Lung microvascular endothelial cell (primary cell): Measurements from ENCODE around the gene LYPD5. TPM values are rescaled to one million over a fixed set of nuclear protein-coding genes. Genes with fewer than 3 reads are reported as not detected.
"Not testable (repeated sequence)": the region's sequence is repeated elsewhere in the genome, so short reads cannot be mapped to it uniquely, and the experiment has no call there.

Experiments
- DNase-seq, 2 donors: peaks; one replicate each; pipeline versions ENCODE4 v3.0.0 to v3.0.0-alpha.2; 2010; ENCODE audit warnings: low read depth in 2 of 2
- total RNA-seq: library from RNA; depleted of rRNA; stranded (reverse); fragments of >200 nt; gene quantifications from 2 replicates; pipeline ENCODE4 v1.2.1, GENCODE V29; 2014

Gene LYPD5
- total RNA-seq, result 0.22 and 0.40 TPM in 2 replicates

DNA sequence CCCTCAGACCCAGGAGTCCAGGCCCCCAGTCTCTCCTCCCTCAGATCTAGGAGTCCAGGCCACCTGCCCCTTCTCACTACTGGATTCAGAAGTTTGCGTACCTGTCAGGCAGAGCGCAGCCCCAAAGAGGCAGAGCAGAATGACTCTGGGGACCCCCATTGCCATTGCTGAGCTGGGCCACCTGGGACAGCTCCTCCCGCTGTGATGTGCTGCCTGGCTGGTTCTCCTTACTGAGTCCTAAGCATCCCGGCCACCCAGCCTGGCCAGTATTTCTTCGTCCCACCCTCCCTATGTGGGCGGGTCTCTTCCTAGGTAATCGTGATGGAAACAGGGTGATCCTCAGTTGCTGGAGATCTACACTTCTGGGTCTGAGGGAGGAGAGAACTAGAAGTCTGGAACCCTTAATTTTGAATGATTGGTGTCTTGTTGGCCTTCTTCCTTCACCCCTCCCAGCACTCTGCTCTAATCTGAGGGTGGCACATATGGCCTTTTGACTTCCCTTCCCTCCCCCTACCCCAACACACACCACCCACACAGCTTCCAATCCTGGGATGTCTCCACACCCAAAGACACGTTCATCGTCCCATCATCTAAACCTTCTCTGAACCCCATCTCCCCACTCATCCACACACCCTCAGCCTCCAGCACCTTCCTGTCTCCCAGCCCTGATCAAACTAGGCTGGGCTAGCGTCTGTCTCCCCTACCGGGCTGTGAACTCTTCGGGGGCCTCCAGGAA is at the start of gene LYPD5:
TSS of gene LYPD5 (minus strand) at position 232 of the 736 bp plus-strand sequence. CDS start at position 165, 67 bp downstream.
- DNase-seq, result no peak

DNA sequence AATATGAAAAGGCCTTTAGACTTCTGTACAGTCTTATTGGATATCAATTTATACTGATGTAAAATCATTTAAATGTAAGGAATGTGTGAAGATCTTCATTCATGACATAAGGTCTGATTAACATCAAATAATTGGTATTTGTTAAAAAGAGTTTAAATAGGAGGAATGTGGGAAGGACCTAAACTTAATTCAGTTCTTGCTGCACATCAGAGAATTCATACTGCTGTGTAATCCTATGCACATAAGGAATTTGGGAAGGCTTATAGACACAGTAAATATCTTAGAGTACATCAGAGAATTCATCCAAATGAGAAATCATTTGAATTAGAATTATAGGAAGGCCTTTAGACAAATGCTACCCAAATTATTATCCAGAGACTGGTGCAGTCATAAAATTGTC is 46.6 kb upstream of the LYPD5 start:
- DNase-seq, result no peak

- DNase-seq, result no peak
Measured at GRCh38 chr19:43847884-43848283, 45.6 kb upstream of the LYPD5 start.

- no peak for DNase-seq
Measured at GRCh38 chr19:43847246-43847645, 45.0 kb upstream of the LYPD5 start.

GRCh38 chr19:43842007-43842406 is 39.8 kb upstream of the LYPD5 start:
- no peak for DNase-seq

DNA sequence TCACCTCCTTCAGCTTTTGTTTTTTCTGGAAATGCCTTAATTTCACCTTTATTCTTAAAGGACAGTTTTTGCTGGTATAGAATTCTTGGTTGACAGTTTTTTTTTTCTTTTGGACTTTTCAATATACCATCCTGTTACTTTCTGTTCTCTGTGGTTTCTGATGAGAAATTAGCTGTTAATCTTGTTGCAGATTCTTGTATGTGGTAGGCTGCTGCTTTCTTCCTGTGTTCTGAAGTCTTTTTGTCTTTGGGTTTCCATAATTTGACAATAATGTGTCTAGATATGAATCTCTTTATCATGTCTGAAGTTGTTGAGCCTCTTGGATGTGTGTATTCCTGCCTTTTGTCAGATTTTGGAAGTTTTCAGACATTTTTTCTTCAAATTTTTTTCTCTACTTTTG is 36.9 kb upstream of the LYPD5 start:
- DNase-seq, result no peak

- peak; percentile 82 to 86 for DNase-seq
Measured at GRCh38 chr19:43826787-43827754, 24.8 kb upstream of the LYPD5 start, which contains the start of gene ZNF283. ZNF283 (plus strand) TSS chr19:43827321; CDS start chr19:43833505, 6,184 bp downstream.

- not testable (repeated sequence) for DNase-seq
Measured at GRCh38 chr19:43824572-43824971, 22.3 kb upstream of the LYPD5 start.

- DNase-seq, result not testable (repeated sequence)
Measured at GRCh38 chr19:43823856-43824255, 21.6 kb upstream of the LYPD5 start.

- DNase-seq, result no peak
Measured at GRCh38 chr19:43820884-43821215, 18.6 kb upstream of the LYPD5 start.

DNA sequence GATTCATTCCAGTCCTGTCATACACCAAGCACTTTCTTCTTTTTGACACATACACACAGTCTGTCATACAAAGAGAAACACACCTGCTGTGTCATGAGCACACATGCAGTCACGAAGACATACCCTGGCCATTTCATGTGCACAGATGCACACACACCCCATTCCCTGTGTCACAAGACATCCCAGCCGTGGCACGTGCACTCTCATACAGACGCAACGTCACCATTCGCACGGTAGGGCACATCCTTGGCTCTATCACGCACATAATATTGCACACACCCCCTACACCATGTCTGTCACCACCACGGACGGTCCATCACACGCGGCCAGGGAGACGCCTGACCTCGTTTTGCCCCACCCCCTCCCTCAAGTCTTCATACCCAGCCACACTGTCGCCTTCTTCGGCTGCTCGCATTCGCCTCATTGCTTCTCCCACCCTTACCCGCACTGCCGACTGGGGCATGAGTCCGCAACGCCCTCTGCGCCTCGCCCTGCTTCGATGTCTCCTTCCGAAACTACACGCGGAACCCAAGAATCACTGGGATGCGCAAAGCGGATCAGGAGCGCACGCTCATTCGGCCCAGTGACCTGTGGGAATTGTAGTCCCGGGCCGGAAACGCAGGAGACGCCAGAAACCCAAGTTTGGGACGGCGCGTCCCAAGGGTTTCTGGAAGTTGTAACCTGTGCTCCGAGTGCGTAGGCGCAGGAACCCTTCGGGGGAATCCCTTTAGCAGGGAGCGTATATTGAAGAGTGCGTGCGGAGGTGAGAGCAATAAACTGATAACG is 18.0 kb upstream of the LYPD5 start:
- peak; percentile 43 to 44 for DNase-seq

DNA sequence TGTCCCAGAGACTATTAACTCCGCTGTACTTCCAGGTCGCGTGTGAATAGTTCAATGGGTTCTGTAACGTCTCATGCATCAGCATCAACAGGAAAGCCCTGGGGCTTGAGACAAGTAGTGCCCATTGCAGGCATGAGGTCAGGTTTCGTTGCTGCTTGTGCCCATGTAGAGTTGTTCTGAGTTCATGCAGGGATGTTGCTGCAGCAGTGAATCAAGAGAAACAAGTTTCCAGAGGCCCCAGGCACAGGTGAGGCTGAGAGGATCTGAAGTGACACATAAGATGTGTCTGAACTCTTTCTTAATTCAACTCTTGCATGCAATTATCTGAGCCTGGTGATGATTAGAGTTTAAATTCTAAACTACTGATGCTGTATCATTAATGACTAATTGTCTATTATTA is 16.3 kb upstream of the LYPD5 start:
- no peak for DNase-seq

DNA sequence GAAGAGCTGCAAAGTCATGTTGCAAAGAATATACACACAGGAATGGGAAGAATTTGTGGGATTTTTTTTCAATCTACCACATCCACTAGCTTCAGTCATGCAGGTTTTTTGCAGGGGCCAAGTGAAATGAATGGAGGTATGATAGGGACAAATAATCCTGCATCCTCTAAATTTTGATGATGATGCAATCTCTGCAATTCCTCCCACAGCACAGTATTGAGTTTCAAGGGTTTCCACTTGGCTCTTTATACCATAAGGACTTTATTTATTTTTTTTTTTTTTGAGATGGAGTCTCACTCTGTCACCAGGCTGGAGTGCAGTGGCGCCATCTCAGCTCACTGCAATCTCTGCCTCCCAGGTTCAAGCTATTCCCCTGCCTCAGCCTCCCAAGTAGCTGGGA is 15.2 kb upstream of the LYPD5 start:
- not testable (repeated sequence) for DNase-seq

DNA sequence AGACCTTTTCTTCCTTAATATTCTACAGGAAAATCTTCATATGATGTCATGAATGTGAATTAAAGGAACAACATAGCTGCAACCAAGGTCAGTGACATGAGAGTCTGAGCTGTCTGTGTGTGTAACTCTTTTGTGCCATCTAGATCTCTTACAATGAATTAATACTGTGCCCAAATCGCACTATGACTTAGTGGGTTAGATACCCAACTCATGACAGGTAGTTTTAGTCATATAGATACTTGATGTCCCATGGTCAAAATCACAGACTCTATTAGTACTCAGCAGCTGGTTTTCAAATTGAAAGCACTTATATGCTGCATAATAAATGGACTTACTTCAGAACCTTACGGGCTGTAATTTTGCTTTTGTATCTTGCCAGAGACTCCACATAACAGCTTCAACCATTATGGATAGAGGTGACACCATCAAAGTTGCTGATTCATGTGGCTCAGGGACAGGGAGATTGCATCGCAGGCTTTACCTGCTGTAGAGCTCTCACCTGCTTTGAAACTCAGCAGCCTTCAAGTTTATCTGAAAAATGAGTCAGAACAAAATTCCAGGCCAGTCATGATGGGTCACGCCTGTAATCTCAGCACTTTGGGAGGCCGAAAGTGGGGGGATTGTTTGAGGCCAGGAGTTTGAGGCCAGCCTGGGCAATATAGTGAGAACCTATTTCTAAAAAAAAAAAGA is 12.6 kb upstream of the LYPD5 start:
- DNase-seq, result no peak

- peak; percentile 20 to 24 for DNase-seq
Measured at GRCh38 chr19:43812688-43813087, 10.4 kb upstream of the LYPD5 start.

DNA sequence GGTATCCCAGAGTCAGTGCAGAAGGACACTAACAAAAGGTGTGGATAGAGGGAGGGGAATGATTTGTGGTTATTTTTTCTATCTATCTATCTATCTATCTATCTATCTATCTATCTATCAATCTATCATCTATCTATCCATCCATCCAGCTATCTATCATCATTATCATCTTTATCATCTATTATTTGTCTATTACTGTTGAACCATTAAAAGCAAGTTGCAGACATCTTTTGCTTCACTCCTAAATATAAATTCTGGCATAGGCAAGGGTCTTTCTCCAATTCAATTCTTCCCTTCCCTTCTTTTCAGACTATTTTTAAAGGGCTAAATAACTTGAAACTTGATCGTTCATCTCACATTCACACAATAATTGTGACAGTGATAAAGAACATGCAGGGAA is 10.0 kb upstream of the LYPD5 start:
- DNase-seq, result no peak

DNA sequence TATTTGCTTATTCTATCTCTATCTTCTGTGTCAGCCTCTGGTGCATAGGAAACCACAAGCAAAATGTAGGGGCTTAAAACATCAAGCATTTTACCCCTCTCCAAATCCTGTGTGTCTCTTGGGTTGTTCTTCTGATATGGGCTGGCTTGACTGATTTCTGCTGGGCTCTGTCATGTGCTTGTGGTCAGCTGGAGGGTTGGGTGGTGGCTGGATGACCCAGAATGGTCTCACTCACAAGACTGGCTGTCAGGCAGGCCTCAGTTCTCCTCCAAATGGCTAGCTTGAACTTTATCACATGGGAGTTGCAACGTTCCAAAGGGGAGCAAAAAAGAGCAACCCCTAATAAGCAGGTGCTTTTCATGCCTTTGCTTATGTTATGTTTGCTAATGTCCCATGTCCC is 9.6 kb upstream of the LYPD5 start:
- no peak for DNase-seq

DNA sequence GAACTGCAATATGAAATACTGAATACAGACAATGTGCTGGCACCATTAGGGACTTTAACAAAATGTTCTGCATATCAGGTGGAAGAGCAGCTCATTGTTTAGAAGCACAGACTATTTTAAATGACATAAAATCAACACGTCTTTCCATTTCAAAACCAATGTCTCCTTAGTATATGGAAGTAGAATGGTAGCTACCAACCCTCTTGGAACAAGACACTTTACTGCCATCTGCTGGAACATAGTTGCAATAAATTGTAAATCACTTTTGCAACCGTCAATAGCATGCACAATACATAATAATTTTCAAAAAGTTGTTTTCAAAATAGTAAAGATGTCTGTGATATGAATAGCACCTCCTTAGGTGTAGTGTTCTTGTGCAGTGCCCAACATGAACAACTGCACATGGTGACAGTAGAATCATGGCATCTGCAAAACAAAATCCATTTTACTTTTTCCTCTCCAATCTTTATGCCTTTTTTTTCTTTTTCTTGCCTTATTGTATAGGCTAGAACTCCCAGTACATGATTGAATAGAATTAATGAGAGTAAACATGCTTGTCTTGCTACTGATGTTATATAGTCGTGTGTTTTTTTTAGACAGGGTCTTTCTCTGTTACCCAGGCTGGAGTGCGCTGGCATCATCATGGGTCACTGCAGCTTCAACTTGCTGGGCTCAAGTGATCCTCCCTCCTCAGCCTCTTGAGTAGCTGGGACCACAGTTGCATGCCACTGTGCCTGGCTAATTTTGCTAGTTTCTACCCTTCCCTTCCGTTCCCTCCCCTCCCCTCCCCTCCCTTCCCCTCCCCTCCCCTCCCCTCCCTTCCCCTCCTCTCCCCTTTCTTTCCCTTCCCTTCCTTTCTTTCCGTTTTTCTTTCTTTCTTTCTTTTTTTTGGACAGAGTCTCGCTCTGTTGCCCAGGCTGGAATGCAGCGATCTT is 7.8 kb upstream of the LYPD5 start:
- peak; percentile 78 for DNase-seq

DNA sequence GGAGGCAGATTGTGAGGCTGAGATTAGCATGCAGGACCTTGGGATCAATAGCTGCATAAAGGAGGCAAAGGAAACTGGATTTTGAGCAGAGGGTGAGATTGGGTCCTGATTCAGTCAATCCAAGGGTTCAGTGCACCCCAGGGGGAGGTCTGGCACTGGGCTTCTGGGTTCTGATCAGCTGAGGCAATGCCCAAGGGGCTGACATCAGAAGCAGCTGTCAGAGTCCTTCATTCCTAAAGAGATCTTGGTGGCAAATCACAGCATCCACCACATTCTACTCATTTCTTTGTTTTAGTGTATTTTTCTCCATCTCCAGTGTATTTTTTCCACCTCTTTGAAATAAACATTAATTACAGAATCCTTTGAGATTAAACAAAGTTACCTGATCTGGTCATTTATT is 5.4 kb upstream of the LYPD5 start:
- DNase-seq, result no peak

DNA sequence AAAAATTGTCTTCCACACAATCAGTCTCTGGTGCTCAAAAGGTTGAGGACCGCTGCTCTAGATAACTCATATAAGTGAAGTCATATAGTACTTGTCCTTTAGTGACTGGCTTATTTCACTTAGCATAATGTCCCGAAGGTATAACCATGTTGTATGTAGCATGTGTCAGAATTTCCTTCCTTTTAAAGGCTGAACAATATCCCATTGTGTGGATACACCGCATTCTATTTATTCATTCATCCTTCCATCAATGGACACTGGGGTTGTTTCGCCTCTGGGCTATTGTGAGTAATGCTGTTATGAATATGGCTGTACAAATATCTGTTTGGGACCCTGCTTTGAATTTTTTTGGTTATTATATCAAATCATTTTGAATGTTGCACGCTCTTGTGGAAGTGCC is 4.6 kb upstream of the LYPD5 start:
- no peak for DNase-seq
